Endothelial cell of umbilical vein (primary cell): ENCODE data around the gene KIF26B. TPM values are rescaled to one million over a fixed set of nuclear protein-coding genes. Genes with fewer than 3 reads are reported as not detected.

Experiments
- BruUV-seq: library from RNA; stranded (reverse); fragments of 400-500 nt; replicated peaks from 2 replicates; lab custom pipeline; 2021; lab: Mats Ljungman, UMichigan
- CTCF ChIA-PET: fragments of 300-600, 350-600 bp; sonication (Branson Sonifier 250); formaldehyde crosslinking; loops from one replicate; lab custom pipeline; 2021; ENCODE audit warnings: antibody characterized with exemption, inconsistent platforms; lab: Charles Lee
- POLR2A ChIA-PET: fragments of 300-600, 350-600 bp; sonication (Branson Sonifier 250); formaldehyde crosslinking; loops from one replicate; lab custom pipeline; 2021; ENCODE audit warnings: antibody characterized with exemption, inconsistent platforms; lab: Charles Lee
- DNase-seq: peaks from one replicate; pipeline ENCODE4 v3.0.0-alpha.2; 2011; ENCODE audit warnings: low read depth, low spot score
- FAIRE-seq: peaks from 2 replicates; lab custom pipeline; 2011; peaks lifted over from hg19 to GRCh38; lab: Jason Lieb, UNC
- H2AFZ ChIP-seq: 2 replicates; pipeline ENCODE4 v1.6.0; 2012; ENCODE audit warnings: low read depth, low read length, control low read depth, inconsistent platforms
- H3K27ac ChIP-seq: 2 replicates; pipeline ENCODE4 v1.5.1; 2011; ENCODE audit warnings: low read depth, mild to moderate bottlenecking, control low read depth, low read length, moderate library complexity; ENCODE audit not compliant: insufficient read depth
- H3K27me3 ChIP-seq, 2 experiments: 2 replicates each; pipeline versions ENCODE4 v1.6.0 to v1.6.1; 2011; ENCODE audit warnings: low read length in 2 of 2, mixed read lengths in 1 of 2; ENCODE audit not compliant: control insufficient read depth in 2 of 2, insufficient read depth in 2 of 2
- H3K36me3 ChIP-seq, 2 experiments: 2 replicates in 1 of 2; 3 replicates in 1 of 2; pipeline ENCODE4 v1.5.1; 2011; ENCODE audit warnings: low read length in 2 of 2, mild to moderate bottlenecking in 1 of 2, moderate library complexity in 1 of 2; ENCODE audit not compliant: control insufficient read depth in 2 of 2, insufficient read depth in 2 of 2; ENCODE audit errors: extremely low read depth in 1 of 2
- H3K4me1 ChIP-seq: 3 replicates; pipeline ENCODE4 v1.5.1; 2011; ENCODE audit warnings: mild to moderate bottlenecking, low read length; ENCODE audit not compliant: control insufficient read depth, insufficient read depth; ENCODE audit errors: extremely low read depth
- H3K4me2 ChIP-seq: 2 replicates; pipeline ENCODE4 v1.6.1; 2011; ENCODE audit warnings: low read length, control low read depth, mixed read lengths; ENCODE audit not compliant: insufficient read depth
- H3K4me3 ChIP-seq, 3 experiments: fragments of 200-600 bp in 1 of 3; sonication (generic), shearing (Covaris generic) in 1 of 3; replicated peaks in 1 of 3; 2 replicates each; pipeline ENCODE4 v1.5.1; 2011 to 2016; ENCODE audit warnings: control low read depth in 3 of 3, low read length in 3 of 3, mild to moderate bottlenecking in 2 of 3, inconsistent platforms in 1 of 3, low read depth in 1 of 3, moderate library complexity in 1 of 3; ENCODE audit not compliant: insufficient read depth in 1 of 3
- H3K79me2 ChIP-seq: 2 replicates; pipeline ENCODE4 v1.6.0; 2012; ENCODE audit warnings: low read length, inconsistent platforms; ENCODE audit not compliant: control insufficient read depth, insufficient read depth
- H3K9ac ChIP-seq: replicated peaks from 2 replicates; pipeline ENCODE3; 2011; ENCODE audit warnings: low read length, control low read depth; ENCODE audit not compliant: insufficient read depth; ENCODE audit errors: extremely low read depth
- H3K9me1 ChIP-seq: replicated peaks from 3 replicates; pipeline ENCODE4 v1.6.0; 2011; ENCODE audit warnings: mild to moderate bottlenecking, low read length; ENCODE audit not compliant: control insufficient read depth, insufficient read depth; ENCODE audit errors: extremely low read depth
- H3K9me3 ChIP-seq: replicated peaks from 2 replicates; pipeline ENCODE4 v1.5.1; 2012; ENCODE audit warnings: low read length, inconsistent platforms; ENCODE audit not compliant: control insufficient read depth, insufficient read depth
- H4K20me1 ChIP-seq: replicated peaks from 2 replicates; pipeline ENCODE3; 2011; ENCODE audit warnings: mild to moderate bottlenecking, low read length; ENCODE audit not compliant: control insufficient read depth, insufficient read depth; ENCODE audit errors: extremely low read depth
- CTCF ChIP-seq, 2 donors: IDR thresholded peaks; 1 replicate in 1 of 2; 2 replicates in 1 of 2; pipeline ENCODE4 v1.5.1; 2011; ENCODE audit warnings: low read length in 2 of 2, mild to moderate bottlenecking in 2 of 2, moderate library complexity in 2 of 2, control low read depth in 1 of 2, inconsistent platforms in 1 of 2, low read depth in 1 of 2; ENCODE audit not compliant: insufficient read depth in 1 of 2; ENCODE audit errors: extremely low read depth in 1 of 2
- EZH2 ChIP-seq: IDR thresholded peaks from 2 replicates; pipeline ENCODE4 v1.6.1; 2012; ENCODE audit warnings: borderline replicate concordance, low read depth, mild to moderate bottlenecking, moderate library complexity, low read length, inconsistent platforms; ENCODE audit not compliant: severe bottlenecking
- FOS ChIP-seq: IDR thresholded peaks from 2 replicates; pipeline ENCODE4 v1.6.1; 2011; ENCODE audit warnings: mild to moderate bottlenecking, low read length, moderate library complexity, borderline replicate concordance; ENCODE audit not compliant: insufficient read depth
- JUN ChIP-seq: IDR thresholded peaks from 2 replicates; pipeline ENCODE4 v1.6.1; 2011; ENCODE audit warnings: borderline replicate concordance, low read depth; ENCODE audit not compliant: insufficient read length, insufficient read depth
- MYC ChIP-seq: IDR thresholded peaks from one replicate; pipeline ENCODE4 v1.6.1; 2011; ENCODE audit warnings: mild to moderate bottlenecking, low read depth, low read length
- POLR2A ChIP-seq: IDR thresholded peaks from 2 replicates; pipeline ENCODE4 v1.6.1; 2012; ENCODE audit warnings: low read depth, mild to moderate bottlenecking, control low read depth, low read length
- POLR2AphosphoS5 ChIP-seq: IDR thresholded peaks from 2 replicates; pipeline ENCODE4 v1.6.1; 2012; ENCODE audit warnings: low read depth, mild to moderate bottlenecking, control low read depth, low read length, moderate library complexity; ENCODE audit not compliant: insufficient read depth
- dilution Hi-C: fragments of 300-500 bp; cut with MboI; formaldehyde crosslinking; loops from one replicate; pipeline ENCODE4 v1.15.0; 2019; ENCODE audit warnings: low sequenced_read_pairs; ENCODE audit not compliant: extremely low pct_ligation_motif_present
- intact Hi-C: fragments of 100-400 bp; cut with micrococcal nuclease; formaldehyde crosslinking; loops from one replicate; pipeline ENCODE4 v1.10.0; 2022
- polyA plus RNA-seq, 4 experiments: library from polyadenylated mRNA; depleted of rRNA in 3 of 4; stranded (reverse) in 3 of 4; unstranded in 1 of 4; fragments of >200 nt; gene quantifications; 2 replicates each; pipeline versions ENCODE4 v1.2.1 to v1.2.3, GENCODE V29; 2011 to 2012; ENCODE audit warnings: missing spikeins in 1 of 4
- total RNA-seq: library from RNA; stranded (reverse); gene quantifications from 2 replicates; pipeline ENCODE4 v1.2.3, GENCODE V29; 2021

The KIF26B gene
- total and polyA plus RNA-seq, 2 donors (not counting 3 experiments of a cell fraction or from before 2014, with no cell fraction given): 0.04 to 0.49 TPM

- CTCF ChIA-PET: no interaction called here
Measured at GRCh38 chr1:245327842-245328241, 173.1 kb downstream of the KIF26B start.

More at GRCh38 chr1:245327842-245328241, 173.1 kb downstream of the KIF26B start:
- dilution Hi-C loops: no loop called here
- TF ChIP-seq FOS (no peak), POLR2A (no peak), POLR2AphosphoS5 (no peak), MYC (no peak), JUN (no peak), EZH2 (no peak), CTCF (IDR thresholded peaks at IDR 0.05; ENCODE audit: extremely low read depth in 1 of 2, insufficient read depth in 1 of 2, low read depth in 1 of 2, low read length in 2 of 2) (no peak)
- H3K27me3 ChIP-seq: no peaks in the 10 kb centered on the region
- H3K4me3 ChIP-seq: no peak overlapping the region
- H3K9me1 ChIP-seq: no peaks in the 10 kb centered on the region
- no TSS peak for BruUV-seq
- H3K9me3 ChIP-seq: no peaks in the 10 kb centered on the region
- H3K79me2 ChIP-seq: no peaks in the 10 kb centered on the region
- DNase-seq (no peak), FAIRE-seq (no peak)
- no peaks in the 10 kb centered on the region for H4K20me1 ChIP-seq
- POLR2A ChIA-PET: no interaction called here
- H3K27ac ChIP-seq: no peak overlapping the region
- no peak overlapping the region for H2AFZ ChIP-seq
- no peak overlapping the region for H3K9ac ChIP-seq
- no peaks in the 10 kb centered on the region for H3K4me1 ChIP-seq
- no peak overlapping the region for H3K4me2 ChIP-seq
- H3K36me3 ChIP-seq: no peaks in the 10 kb centered on the region
- intact Hi-C loops: no loop called here
